Umbilical cord (tissue), 2 donors: ENCODE data around the gene EXD2. TPM values are rescaled to one million over a fixed set of nuclear protein-coding genes. Genes with fewer than 3 reads are reported as not detected.
"Not testable (repeated sequence)": the region's sequence is repeated elsewhere in the genome, so short reads cannot be mapped to it uniquely, and the experiment has no call there.

Source experiments
- DNase-seq: peaks from one replicate; pipeline ENCODE4 v3.0.0-alpha.2; 2015; ENCODE audit warnings: low spot score
- total RNA-seq: library from RNA; depleted of rRNA; stranded (reverse); fragments of >200 nt; gene quantifications from one replicate; pipeline ENCODE4 v1.2.3, GENCODE V29; 2014; ENCODE audit warnings: low replicate concordance; ENCODE audit not compliant: insufficient read depth

Gene EXD2, protein sequence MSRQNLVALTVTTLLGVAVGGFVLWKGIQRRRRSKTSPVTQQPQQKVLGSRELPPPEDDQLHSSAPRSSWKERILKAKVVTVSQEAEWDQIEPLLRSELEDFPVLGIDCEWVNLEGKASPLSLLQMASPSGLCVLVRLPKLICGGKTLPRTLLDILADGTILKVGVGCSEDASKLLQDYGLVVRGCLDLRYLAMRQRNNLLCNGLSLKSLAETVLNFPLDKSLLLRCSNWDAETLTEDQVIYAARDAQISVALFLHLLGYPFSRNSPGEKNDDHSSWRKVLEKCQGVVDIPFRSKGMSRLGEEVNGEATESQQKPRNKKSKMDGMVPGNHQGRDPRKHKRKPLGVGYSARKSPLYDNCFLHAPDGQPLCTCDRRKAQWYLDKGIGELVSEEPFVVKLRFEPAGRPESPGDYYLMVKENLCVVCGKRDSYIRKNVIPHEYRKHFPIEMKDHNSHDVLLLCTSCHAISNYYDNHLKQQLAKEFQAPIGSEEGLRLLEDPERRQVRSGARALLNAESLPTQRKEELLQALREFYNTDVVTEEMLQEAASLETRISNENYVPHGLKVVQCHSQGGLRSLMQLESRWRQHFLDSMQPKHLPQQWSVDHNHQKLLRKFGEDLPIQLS
- 13.7 TPM for total RNA-seq

DNA sequence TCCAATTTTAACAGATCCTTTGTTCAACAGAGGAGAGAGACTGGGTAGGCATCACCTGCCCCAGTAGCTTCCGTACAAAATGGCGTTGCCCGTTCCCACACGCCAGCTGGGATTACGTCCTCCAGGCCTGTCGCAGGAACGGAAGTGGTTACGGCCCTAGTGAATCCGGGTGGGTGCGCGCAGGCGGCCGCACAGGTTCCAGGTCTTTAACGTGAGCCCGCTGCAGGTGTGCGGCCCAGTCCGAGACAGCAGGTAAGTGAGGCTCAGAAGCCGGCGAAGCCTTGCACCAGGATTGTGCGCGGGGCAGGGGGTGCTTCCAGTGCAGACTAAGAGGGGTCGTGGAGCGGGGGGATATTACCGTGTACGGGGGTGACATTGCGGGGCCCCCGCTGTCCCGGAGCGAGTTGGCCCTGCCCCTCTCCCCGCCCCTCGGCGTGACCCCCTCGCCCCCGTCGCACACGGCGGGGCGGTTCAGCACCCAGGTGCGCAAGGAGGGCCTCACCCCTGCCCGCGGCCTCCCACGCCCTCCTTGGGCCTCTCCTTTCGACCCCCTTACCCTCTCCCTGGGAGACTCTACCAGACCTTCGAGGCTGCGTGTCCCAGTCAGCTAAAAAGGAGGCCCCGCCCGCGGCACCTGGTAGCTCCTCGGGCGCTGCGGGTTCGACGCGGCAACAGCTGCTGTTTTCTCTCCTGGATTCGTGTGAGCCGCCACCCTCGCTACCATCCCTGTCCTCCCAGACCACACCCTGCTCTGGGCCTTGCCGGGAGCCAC lies at the start of gene EXD2:
EXD2 (plus strand) TSS at position 159 of the 772 bp plus-strand sequence. CDS start 17,973 bp downstream, outside the sequence.
- peak; percentile 93 for DNase-seq

DNA sequence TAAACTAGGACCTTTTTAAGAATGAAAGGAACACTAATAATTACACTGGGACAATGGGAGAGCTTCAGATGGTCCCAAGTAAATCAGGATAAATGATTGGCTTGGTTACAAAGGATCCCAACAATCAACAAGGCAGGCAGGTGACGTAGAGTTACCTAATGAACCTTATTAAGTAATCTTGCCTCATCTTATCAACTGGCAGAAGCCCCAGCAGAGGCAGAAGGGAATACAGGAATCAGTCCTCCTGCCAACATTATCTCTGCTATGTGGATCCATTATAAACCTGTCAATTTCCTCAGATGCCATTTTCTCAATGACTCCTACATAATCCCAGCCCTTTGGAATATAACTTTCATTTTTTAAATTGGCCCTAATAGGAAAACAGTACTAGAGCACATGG lies 49.7 kb upstream of the EXD2 start:
- no peak for DNase-seq

DNA sequence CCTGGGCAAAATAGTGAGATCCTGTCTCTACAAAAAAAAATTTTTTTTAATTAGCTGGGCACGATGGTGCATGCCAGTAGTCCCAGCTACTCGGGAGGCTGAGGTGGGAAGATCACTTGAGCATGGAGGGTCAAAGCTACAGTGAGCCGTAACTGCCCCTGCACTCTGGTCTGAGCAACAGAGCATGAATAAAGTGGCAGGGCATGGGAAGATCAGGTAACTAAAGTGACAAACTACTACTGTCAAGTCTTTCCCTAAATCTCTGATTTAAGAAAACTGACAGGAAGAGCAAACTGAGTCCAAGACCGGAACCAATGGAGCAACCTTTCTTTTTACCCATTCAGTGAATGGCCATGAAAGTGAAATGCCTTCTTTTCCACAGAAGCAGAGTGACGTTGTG lies 49.2 kb upstream of the EXD2 start:
- DNase-seq: no peak

DNA sequence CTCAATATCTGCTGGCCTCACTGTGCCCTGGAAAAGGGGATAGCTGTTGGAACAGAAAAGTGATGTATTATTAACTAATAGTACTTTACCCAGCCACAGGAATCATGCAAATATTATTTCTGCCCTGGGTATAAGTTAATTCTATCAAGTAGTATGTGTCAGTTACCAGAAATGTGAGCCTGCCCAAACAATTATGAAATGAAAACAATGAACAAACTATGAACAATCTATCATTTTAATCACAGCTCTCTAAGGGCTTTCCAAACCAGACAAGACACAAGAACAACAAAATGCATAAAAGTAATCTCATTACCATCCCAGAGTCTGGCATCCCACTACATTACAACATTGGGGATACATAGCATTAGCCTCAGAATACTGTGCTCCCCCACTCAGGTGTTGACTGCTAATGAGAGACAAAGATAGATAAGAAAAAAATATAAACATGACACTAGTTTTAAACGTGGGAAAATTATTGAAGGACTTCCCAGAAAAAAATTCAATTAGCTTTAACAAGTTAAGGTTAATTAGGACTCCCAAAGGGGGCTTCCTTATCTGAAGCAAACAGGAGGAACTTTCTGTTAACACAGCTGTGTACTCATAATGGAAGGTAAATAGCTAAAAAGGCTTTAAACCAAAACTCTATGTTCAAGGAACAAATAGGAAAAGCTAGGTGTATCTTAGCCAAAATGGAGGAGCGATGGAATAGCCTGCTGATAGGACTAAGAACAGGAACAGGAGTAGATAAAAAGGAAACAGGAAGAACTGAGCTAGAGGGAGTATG lies 41.6 kb upstream of the EXD2 start:
- DNase-seq: no peak

DNA sequence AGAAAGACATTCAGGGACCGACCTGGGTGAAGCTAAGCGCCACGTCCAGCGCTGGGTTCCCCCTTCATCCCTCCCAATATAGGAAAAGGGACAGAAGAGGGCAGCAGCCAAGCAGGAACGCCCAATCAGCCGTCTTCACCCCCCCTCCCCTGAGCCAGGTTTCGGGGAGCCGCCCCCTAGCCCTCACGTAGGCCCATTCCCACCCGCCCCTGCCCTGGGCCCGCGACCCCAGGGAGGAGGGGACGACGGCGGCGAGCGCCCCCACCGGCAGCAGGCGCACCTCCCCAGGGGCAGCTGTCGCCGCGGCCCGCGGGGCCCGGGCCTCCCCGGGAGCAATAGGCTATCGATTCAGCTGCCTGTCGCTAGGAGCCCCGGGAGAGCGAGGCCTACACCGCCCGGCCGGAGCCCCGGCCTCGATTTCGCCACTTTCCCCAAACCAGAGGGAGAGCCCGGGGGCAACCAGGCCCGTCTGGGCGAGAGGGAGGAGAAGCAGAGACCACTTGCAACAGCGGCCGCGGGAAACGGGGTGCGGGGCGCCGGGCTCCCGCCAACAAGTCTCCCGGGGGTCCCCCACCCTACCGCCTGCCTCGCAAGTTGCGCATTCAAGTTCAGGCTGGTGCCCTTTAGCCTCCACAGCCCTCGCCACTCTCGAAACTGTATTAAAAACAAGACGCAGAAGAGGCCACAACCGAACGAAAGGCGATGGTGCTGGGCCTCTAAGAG lies 39.7 kb upstream of the EXD2 start:
- peak; percentile 80 for DNase-seq

DNA sequence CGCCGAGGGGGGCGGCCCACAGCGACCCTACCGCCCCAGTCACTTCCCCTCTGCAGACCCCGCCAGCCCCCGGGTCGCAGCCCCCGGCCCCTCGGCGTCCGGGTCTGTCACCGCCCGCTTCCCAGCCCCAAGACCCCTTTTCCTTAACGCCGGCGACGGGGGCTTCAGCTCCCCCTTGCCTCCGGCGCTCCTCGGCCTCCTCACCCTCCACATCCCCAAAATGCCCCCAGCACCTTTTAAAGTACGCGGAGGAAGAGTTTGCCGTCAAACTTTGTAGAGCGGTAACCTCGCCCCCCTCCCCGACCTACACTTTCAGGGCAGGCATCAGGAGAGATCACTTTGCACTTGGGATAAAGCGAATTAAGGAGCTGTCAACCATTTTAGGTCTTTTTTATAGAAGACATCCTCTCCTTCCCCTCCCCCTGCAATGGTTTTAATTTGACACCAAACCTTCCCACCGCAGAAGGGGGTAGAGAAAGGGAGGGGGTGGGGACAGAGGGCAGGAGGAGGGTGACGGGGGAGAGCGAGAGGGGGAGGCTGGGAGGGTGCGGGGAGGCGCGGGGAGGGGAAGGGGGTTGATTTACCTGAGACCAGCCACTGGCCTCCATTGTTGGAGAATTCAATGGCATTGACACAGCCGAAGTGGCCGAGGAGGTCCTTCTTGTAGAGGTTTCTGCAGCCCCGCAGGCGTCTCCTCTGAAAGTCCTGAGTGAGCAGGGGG lies 39.0 kb upstream of the EXD2 start:
- peak; percentile 60 for DNase-seq

DNA sequence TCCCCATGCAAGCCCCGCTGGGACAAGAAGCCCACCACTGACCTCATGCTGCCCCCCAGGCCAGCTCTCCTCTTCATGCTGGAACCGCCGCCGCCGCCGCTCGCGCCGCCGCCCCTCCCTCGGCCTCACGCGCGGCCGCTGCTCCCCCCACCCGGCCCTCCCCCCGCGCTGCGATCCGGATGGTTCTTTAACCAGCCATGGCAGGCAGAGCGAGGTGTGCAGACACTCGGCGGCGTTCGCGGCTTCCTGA lies 38.5 kb upstream of the EXD2 start, which contains the start of gene DCAF5:
DCAF5 (minus strand) TSS at position 218 of the 250 bp plus-strand sequence; CDS start at position 77, 141 bp downstream.
- no peak for DNase-seq

DNA sequence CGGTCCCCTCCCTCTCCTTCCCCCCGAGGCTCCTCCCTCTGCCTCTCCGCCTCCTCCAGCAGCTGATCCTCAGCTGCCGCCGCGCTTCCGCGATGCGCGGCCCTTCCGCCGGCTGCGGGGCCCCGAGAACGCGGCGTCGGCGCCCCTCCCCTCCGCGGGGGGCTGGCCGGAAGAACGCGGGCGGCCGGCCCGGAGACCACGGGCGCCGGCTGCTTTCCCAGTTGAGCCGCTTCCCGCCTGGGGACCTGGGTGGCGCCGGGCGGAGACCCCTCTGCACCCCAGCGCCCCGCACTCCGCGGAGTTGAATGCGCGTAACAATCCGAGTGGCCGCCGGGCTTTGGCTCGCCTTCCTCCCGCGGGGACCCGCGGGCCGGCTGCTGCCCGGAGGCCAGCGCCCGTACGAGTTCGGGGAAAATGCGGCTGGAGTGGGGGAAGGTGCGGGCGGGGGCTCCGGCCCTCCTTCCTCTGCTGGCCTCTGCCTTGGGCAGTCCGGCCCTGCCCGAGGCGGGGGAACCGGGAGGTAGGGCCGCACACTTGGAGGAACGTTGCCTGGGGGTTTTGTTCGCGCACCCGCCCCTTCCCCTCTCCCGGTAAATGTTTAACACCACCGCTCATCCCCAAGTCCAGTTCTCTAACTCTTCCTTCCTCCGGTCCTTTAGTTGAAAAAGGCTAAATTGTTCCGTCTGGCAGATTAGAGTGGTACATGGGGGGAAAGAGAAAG lies 38.0 kb upstream of the EXD2 start:
- peak; percentile 97 for DNase-seq

DNA sequence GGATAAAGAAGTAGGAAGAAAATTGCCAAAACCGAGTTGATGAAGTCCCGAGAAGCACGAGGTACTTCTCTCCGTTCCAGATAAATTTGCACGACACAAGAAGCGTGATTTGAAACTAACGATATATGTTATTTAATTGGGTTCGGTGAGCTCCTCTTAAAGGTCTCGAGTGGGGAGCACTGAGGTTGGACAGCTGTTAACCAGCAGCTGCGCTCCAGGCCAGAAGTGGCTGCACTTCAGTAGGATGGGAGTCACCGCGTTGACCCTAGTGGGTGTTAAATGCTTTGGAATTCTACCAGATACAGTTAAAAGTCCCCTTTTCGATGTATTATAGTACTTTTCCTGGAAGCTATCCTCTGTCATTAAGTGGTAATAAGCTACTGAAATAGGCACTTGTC lies 37.4 kb upstream of the EXD2 start:
- peak; percentile 52 for DNase-seq

DNA sequence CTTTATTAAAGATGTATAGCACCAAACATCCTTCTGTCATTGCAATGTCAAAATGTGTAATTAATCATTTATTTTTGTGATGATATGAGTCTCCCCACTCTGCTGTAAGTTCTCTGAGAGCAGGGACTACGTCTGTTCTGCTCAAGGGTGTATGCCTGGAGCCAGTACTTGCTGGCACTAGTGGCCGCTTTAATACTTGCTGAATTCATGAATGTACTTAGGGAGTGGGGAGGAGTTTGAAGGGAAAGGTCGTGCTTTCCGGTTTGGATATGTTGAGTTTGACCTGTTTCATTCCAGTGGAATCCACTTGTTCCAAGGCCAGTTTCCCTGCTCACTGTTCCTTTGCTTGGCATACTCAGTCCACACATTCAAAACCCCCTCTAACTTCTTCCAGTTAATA lies 36.5 kb upstream of the EXD2 start:
- peak; percentile 21 for DNase-seq

DNA sequence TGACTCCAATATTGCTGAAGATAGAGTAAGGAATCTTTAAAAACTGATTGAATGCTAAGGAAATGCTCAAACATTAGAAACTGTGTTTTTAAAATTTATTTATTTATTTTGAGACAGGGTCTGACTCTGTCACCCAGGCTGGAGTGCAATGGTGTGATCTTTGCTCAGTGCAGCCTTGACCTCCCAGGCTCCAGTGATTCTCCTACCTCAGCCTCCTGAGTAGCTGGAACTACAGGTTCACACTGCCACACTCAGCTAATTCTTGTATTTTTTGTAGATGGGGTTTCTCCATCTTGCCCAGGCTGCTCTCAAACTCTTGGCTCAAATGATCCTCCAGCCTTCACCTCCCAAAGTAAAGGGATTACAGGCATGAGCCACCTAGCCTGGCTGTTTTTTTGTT lies 35.1 kb upstream of the EXD2 start:
- DNase-seq: no peak

DNA sequence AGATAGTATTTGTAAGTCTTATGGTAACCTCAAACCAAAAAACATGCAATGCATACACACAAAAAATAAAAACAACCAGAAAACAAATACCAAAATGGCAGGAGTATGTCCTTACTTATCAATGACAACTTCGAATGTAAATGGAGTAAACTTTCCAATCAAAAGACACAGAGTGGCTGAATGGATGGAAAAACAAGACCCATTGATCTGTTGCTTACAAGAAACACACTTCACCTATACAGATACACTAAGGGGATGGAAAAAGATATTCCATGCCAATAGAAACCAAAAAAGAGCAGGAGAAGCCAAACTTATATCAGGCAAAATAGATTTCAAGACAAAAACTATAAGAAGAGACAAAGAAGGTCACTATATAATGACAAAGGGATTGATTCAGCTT lies 29.7 kb upstream of the EXD2 start:
- DNase-seq: no peak

DNA sequence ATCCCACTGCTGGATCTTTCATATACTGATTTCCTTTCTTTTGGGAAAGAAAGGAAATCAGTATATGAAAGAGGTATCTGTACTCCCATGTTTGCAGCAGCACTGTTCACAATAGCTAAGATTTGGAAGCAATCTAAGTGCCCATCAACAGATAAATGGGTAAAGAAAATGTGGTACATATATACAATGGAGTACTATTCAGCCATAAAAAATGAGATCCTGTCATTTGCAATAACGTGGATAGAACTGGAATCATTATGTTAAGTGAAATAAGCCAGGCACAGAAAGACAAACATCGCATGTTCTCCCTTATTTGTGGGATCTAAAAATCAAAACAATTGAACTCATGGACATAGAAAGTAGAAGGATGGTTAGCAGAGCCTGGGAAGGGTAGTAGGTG lies 25.5 kb upstream of the EXD2 start:
- DNase-seq: not testable (repeated sequence)

DNA sequence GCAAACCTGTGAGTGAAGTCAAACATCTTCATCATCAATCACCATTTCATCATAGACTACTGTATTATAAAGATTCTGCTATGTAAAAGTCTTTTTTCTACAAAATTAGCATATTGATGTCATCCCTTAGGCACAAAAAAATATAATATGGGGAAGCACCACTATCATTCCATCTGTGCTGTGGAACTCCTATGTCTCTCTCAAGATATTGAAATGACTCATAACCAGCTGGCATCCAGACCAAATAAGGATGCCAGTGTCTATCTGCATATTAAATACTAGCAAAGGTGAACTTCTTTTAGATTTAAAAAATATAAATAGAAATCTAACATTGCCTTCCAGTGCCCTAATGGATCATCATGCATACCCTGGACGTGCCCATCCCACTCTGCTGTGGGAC lies 20.5 kb upstream of the EXD2 start:
- DNase-seq: no peak

DNA sequence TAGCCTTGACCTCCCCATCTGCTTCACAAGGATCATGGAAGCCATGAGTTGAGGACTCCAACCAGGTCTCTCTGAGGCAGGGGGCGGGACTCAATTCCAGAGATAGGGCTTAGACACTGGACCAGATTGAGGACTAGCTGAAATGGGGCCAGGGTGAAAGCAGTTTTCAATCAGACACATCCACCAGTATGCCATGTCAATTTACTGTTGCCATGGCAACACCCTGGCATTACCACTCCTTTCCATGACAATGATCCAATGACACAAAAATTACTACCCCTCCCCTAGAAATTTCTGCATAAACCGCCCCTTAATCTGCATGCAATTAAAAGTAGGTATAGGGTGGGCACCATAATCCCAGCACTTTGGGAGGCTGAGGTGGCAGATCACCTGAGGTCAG lies 19.7 kb upstream of the EXD2 start:
- DNase-seq: no peak

DNA sequence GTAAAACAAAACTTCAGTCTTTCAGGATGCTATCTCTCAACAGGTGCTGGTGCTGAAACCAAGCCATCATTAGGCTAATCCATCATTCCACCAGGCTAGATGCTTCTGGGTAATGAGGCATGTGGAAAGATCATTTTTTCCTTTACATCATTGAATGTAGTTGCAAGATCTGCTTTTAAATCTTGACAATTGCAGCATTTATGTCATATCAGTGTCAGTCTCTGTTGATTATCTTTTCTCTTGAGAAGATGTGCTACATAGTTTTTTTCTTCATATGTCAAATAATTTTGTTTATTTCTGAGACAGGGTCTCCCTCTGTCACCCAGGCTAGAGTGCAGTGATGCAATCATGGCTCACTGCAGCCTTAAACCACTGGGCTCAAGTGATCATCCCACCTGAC lies 16.2 kb upstream of the EXD2 start:
- no peak for DNase-seq

DNA sequence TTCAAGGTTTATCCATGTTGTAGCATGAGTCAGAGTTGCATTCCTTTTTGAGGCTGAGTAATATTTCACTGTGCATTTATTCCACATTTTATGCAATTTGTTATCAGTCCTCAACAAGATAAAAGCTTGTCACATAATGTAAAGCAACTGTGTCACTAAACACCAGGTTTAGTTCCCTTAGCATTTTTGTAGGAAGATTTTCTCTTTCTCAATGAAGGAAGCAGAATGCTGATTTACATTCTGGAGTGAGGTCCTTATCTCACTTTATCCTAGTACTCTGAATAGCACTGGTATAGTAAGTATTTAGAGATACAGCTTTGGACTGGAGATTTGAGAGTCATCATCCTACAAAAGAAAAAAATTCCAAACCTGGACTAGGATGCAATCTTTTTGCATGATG lies 9.8 kb upstream of the EXD2 start:
- peak; percentile 21 for DNase-seq

DNA sequence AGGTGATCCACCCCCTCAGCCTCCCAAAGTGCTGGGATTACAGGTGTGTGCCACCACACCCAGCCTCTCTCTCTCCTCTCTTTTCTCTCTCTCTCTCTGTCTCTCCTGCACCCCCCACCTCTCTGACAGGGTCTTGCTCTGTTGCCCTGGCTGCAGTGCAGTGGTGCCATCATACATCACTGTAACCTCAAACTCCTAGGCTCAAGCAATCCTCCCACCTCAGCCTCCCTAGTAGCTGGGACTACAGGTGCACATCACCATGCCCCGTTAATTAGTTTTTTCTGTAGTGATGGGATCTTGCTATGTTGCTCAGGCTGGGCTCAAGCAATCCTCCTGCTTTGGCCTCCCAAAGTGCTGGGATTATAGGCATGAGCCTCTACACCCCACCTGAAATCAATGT lies 8.7 kb upstream of the EXD2 start:
- DNase-seq: not testable (repeated sequence)

DNA sequence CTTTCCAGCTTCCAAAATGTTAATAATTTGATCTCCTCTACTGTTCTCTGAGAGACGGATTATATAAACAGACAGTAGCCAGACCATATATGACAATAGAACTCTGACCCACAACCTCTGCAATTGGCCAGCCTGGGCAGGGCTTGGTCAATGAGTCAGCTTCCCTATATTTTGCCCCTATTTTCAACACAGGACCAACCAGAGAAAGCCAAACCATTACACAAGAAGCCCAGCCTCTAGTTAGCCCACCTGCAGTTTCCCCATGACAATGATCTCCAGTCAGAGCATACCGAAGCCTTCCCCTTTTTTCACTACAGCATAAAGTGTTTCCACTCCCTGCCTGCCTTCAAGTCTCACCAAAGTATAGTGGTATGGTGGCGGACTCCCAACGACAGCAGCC lies 7.6 kb upstream of the EXD2 start:
- DNase-seq: no peak

DNA sequence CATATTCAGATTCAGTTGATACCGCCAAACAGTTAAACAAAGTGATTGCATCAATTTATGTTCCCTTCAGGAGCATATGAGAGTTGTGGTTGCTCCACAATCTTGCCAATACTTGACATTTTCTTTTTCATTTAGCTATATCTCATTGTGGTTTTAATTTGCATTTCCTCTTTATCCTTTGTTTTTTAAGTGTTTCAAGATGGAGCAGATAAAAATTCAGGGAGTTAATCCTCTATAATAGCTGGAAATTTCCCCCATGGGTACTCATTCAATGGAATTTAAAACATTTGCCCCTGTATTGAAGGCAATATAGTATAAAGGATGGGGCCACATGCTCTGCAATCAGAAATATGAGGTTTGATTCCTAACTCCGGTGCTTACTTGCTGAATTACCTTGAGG lies 1.1 kb upstream of the EXD2 start:
- DNase-seq: no peak
